HCT116 (cell line): ENCODE results near the gene PRKACA. TPM values are rescaled to one million over a fixed set of nuclear protein-coding genes. Genes with fewer than 3 reads are reported as not detected.
"Not testable (repeated sequence)": the region's sequence is repeated elsewhere in the genome, so short reads cannot be mapped to it uniquely, and the experiment has no call there.

ENCODE experiments used
- ATAC-seq: fragments of 200-7000 bp; cut with Tn5 transposase; 2 replicates; pipeline ENCODE4 v1.9.1; 2020; ENCODE audit warnings: mild to moderate bottlenecking, moderate library complexity
- BruUV-seq: library from RNA; stranded (reverse); fragments of 400-500 nt; replicated peaks from 2 replicates; lab custom pipeline; 2021; lab: Mats Ljungman, UMichigan
- CTCF ChIA-PET: fragments of 300-600 bp; sonication (Branson Sonifier 250); formaldehyde crosslinking; loops from one replicate; lab custom pipeline; 2021; ENCODE audit warnings: antibody characterized with exemption; lab: Charles Lee
- POLR2A ChIA-PET: fragments of 300-600, 350-600 bp; sonication (Branson Sonifier 250); formaldehyde crosslinking; loops from one replicate; lab custom pipeline; 2021; ENCODE audit warnings: antibody characterized with exemption; lab: Charles Lee
- RAD21 ChIA-PET, 2 experiments: fragments of 300-600 bp; sonication (Branson Sonifier 250); formaldehyde crosslinking; loops; one replicate each; lab custom pipeline; 2023; ENCODE audit warnings: low total read pairs in 2 of 2; ENCODE audit not compliant: uncharacterized antibody in 2 of 2, unreplicated experiment in 2 of 2, low non-redundant PET in 1 of 2; lab: Charles Lee
- DNase-seq: peaks from one replicate; pipeline ENCODE4 v3.0.0-alpha.2; 2010; ENCODE audit warnings: low read depth, low spot score
- H2AFZ ChIP-seq: fragments of 200-600 bp; shearing (Covaris generic), sonication (generic); 2 replicates; pipeline ENCODE4 v1.6.1; 2017; ENCODE audit warnings: low read depth, mixed run types, mixed read lengths, antibody characterized with exemption, low read length; ENCODE audit not compliant: poor library complexity, severe bottlenecking
- H3K27ac ChIP-seq: 2 replicates; pipeline ENCODE4 v1.5.1; 2012; ENCODE audit warnings: low read depth, low read length
- H3K27me3 ChIP-seq: fragments of 200-600 bp; sonication (generic); 2 replicates; pipeline ENCODE4 v1.6.1; 2016; ENCODE audit warnings: mixed run types, low read length, mixed read lengths; ENCODE audit not compliant: insufficient read depth
- H3K36me3 ChIP-seq, 2 experiments: fragments of 200-500 bp in 1 of 2; fragments of 200-600 bp in 1 of 2; sonication (Bioruptor generic) in 1 of 2; sonication (generic) in 1 of 2; 2 replicates each; pipeline versions ENCODE4 v1.5.1 to v1.6.1; 2014 to 2016; ENCODE audit warnings: low read length in 2 of 2, inconsistent platforms in 1 of 2, mixed read lengths in 1 of 2, mixed run types in 1 of 2; ENCODE audit not compliant: insufficient read depth in 2 of 2, control insufficient read depth in 1 of 2
- H3K4me1 ChIP-seq, 2 experiments: fragments of 200-600 bp in 1 of 2; sonication (generic) in 1 of 2; 2 replicates each; pipeline versions ENCODE4 v1.5.1 to v1.6.1; 2012 to 2017; ENCODE audit warnings: low read length in 2 of 2, inconsistent platforms in 1 of 2, mild to moderate bottlenecking in 1 of 2, mixed read lengths in 1 of 2, mixed run types in 1 of 2, moderate library complexity in 1 of 2; ENCODE audit not compliant: insufficient read depth in 2 of 2, control insufficient read depth in 1 of 2
- H3K4me2 ChIP-seq: fragments of 200-600 bp; sonication (generic); 2 replicates; pipeline ENCODE4 v1.6.1; 2017; ENCODE audit warnings: mixed run types, low read length, mixed read lengths
- H3K4me3 ChIP-seq, 2 experiments: fragments of 200-600 bp in 1 of 2; sonication (generic) in 1 of 2; replicated peaks in 1 of 2; 2 replicates each; pipeline ENCODE4 v1.5.1; 2011 to 2016; ENCODE audit warnings: low read length in 2 of 2, control low read depth in 1 of 2, low read depth in 1 of 2, mild to moderate bottlenecking in 1 of 2, mixed read lengths in 1 of 2, mixed run types in 1 of 2
- H3K79me2 ChIP-seq: fragments of 200-600 bp; sonication (generic); 2 replicates; pipeline ENCODE4 v1.6.1; 2017; ENCODE audit warnings: mild to moderate bottlenecking, mixed run types, low read length, moderate library complexity, mixed read lengths; ENCODE audit not compliant: insufficient read depth
- H3K9ac ChIP-seq: fragments of 200-600 bp; sonication (generic); 2 replicates; pipeline ENCODE4 v1.6.1; 2016; ENCODE audit warnings: low read length, mixed read lengths
- H3K9me2 ChIP-seq: fragments of 200-600 bp; sonication (generic), shearing (Covaris generic); 2 replicates; pipeline ENCODE4 v1.6.1; 2017; ENCODE audit warnings: mixed run types, mild to moderate bottlenecking, moderate library complexity; ENCODE audit not compliant: insufficient read depth
- H3K9me3 ChIP-seq, 2 experiments: fragments of 200-500 bp in 1 of 2; fragments of 200-600 bp in 1 of 2; sonication (Bioruptor generic) in 1 of 2; sonication (generic) in 1 of 2; 2 replicates each; pipeline ENCODE4 v1.6.1; 2014 to 2017; ENCODE audit warnings: low read length in 2 of 2, mixed read lengths in 2 of 2, inconsistent platforms in 1 of 2, low read depth in 1 of 2, mild to moderate bottlenecking in 1 of 2, mixed run types in 1 of 2, moderate library complexity in 1 of 2; ENCODE audit not compliant: control insufficient read depth in 1 of 2, insufficient read depth in 1 of 2
- H4K20me1 ChIP-seq: fragments of 200-600 bp; sonication (generic), shearing (Covaris generic); 2 replicates; pipeline ENCODE4 v1.6.1; 2017; ENCODE audit warnings: mixed run types, mild to moderate bottlenecking, moderate library complexity; ENCODE audit not compliant: insufficient read depth
- RAD21 ChIP-seq: IDR thresholded peaks from 2 replicates; pipeline ENCODE4 v1.6.1; 2012; ENCODE audit warnings: low read depth, mild to moderate bottlenecking
- TCF7L2 ChIP-seq: IDR thresholded peaks from 2 replicates; pipeline ENCODE4 v1.7.0; 2011; ENCODE audit warnings: borderline replicate concordance, inconsistent platforms; ENCODE audit not compliant: insufficient read depth, insufficient read length; ENCODE audit errors: extremely low read depth
- intact Hi-C: fragments of 100-400 bp; cut with micrococcal nuclease; formaldehyde crosslinking; loops from 2 replicates; pipeline ENCODE4 v1.10.0; 2022
- total RNA-seq: library from RNA; stranded (reverse); gene quantifications from one replicate; pipeline ENCODE4 v1.2.1, GENCODE V29; 2021; ENCODE audit not compliant: unreplicated experiment
- TF ChIP-seq, protein P1 (sequence below), 3 experiments: fragments of 200-600 bp in 1 of 3; sonication (generic) in 1 of 3; IDR thresholded peaks in 2 of 3; conservative IDR thresholded peaks in 1 of 3; 2 replicates each; pipeline ENCODE4 v1.5.1; 2012 to 2017; ENCODE audit warnings: low read depth in 2 of 3, low read length in 2 of 3, antibody characterized with exemption in 1 of 3, borderline replicate concordance in 1 of 3, control low read depth in 1 of 3, mild to moderate bottlenecking in 1 of 3, mixed read lengths in 1 of 3, mixed run types in 1 of 3, moderate library complexity in 1 of 3; ENCODE audit not compliant: insufficient read depth in 1 of 3

PRKACA gene
- total RNA-seq, 1 experiment from 2014 or later = 95.7 TPM

- no peaks in the 10 kb centered on the region for H3K9me2 ChIP-seq
- no peak overlapping the region for H3K4me3 ChIP-seq
- BruUV-seq = no TSS peak
- H3K27me3 ChIP-seq = no peaks in the 10 kb centered on the region
- no peak overlapping the region for H3K27ac ChIP-seq
- no peak overlapping the region for H3K9ac ChIP-seq
- intact Hi-C loops = no loop called here
- DNase-seq (no peak), ATAC-seq (peak; percentile 90)
- ChIA-PET POLR2A (no interaction called here), CTCF (interaction anchor here (0.7 to 1.8 kb wide), 8 partner anchors 8 to 252 kb away, joined by 3 to 12 read pairs (median 3); partner anchors contain the start of gene ASF1B), RAD21 (interaction anchor here in 1 of 2 experiments (0.6 kb wide), 1 partner anchor 1070 kb away, joined by 4 read pairs; no protein-coding TSS in a partner anchor)
- H3K79me2 ChIP-seq = no peaks in the 10 kb centered on the region
- no peaks in the 10 kb centered on the region for H4K20me1 ChIP-seq
- no peak for TF ChIP-seq TCF7L2
- TF ChIP-seq RAD21 = peak; percentile 49
- TF ChIP-seq, protein P1, sequence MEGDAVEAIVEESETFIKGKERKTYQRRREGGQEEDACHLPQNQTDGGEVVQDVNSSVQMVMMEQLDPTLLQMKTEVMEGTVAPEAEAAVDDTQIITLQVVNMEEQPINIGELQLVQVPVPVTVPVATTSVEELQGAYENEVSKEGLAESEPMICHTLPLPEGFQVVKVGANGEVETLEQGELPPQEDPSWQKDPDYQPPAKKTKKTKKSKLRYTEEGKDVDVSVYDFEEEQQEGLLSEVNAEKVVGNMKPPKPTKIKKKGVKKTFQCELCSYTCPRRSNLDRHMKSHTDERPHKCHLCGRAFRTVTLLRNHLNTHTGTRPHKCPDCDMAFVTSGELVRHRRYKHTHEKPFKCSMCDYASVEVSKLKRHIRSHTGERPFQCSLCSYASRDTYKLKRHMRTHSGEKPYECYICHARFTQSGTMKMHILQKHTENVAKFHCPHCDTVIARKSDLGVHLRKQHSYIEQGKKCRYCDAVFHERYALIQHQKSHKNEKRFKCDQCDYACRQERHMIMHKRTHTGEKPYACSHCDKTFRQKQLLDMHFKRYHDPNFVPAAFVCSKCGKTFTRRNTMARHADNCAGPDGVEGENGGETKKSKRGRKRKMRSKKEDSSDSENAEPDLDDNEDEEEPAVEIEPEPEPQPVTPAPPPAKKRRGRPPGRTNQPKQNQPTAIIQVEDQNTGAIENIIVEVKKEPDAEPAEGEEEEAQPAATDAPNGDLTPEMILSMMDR (IDR thresholded peaks at IDR 0.05 in 2 of 3, conservative IDR thresholded peaks at IDR 0.05 in 1 of 3; ENCODE audit: borderline replicate concordance in 1 of 3, insufficient read depth in 1 of 3, low read depth in 2 of 3, low read length in 2 of 3) = peak; percentile 38 to 98 (median 98); a peak in 5 of 6 replicates
- no peak overlapping the region for H3K4me2 ChIP-seq
- no peaks in the 10 kb centered on the region for H3K4me1 ChIP-seq
- H3K9me3 ChIP-seq = no peaks in the 10 kb centered on the region
- no peak overlapping the region for H2AFZ ChIP-seq
- peaks cover 0 to 6% of the 10 kb centered on the region in 2 experiments; a peak in 2 of 4 replicates for H3K36me3 ChIP-seq
These were observed 69.0 kb downstream of the PRKACA start for GRCh38 chr19:14048443-14049153.

- POLR2A ChIA-PET, ATAC-seq, BruUV-seq: not testable (repeated sequence)
These were observed 69.7 kb downstream of the PRKACA start for GRCh38 chr19:14047866-14048265.

More at GRCh38 chr19:14047866-14048265, 69.7 kb downstream of the PRKACA start:
- CTCF ChIA-PET = interaction anchor here (0.7 to 1.8 kb wide), 6 partner anchors 9 to 89 kb away, joined by 3 to 12 read pairs (median 4); partner anchors contain the start of gene ASF1B
- H3K4me1 ChIP-seq, H3K4me3 ChIP-seq, DNase-seq, H3K27me3 ChIP-seq, H3K36me3 ChIP-seq, H3K9me2 ChIP-seq, H3K79me2 ChIP-seq, H3K27ac ChIP-seq, intact Hi-C loops, H3K9ac ChIP-seq, H3K9me3 ChIP-seq, H2AFZ ChIP-seq, H4K20me1 ChIP-seq, H3K4me2 ChIP-seq: not testable (repeated sequence)
- RAD21 ChIA-PET = interaction anchor here in 1 of 2 experiments (0.6 kb wide), 1 partner anchor 1070 kb away, joined by 4 read pairs; no protein-coding TSS in a partner anchor
